Psoas muscle (tissue), 8 donors: ENCODE results near the gene KCNJ16. TPM values are rescaled to one million over a fixed set of nuclear protein-coding genes. Genes with fewer than 3 reads are reported as not detected.

Experiments used
- ATAC-seq, 4 donors: fragments of 200-7000 bp; cut with Tn5 transposase; one replicate each; pipeline ENCODE4 v1.9.1; 2020; ENCODE audit warnings: moderate library complexity in 3 of 4, mild to moderate bottlenecking in 2 of 4
- DNase-seq, 2 donors: peaks; one replicate each; pipeline ENCODE4 v3.0.0-alpha.2; 2020
- H3K27ac ChIP-seq: fragments of 200-600 bp; one replicate; pipeline ENCODE4 v1.8.0; 2022
- H3K27me3 ChIP-seq, 3 donors: fragments of 200-600 bp in 1 of 3; one replicate each; pipeline versions ENCODE4 v1.6.1 to v1.8.0; 2013 to 2022; ENCODE audit warnings: low read length in 2 of 3, mild to moderate bottlenecking in 2 of 3, moderate library complexity in 1 of 3; ENCODE audit not compliant: insufficient read depth in 3 of 3
- H3K36me3 ChIP-seq, 2 donors: fragments of 200-600 bp in 1 of 2; one replicate each; pipeline versions ENCODE4 v1.6.1 to v1.8.0; 2013 to 2022; ENCODE audit warnings: low read depth in 1 of 2, mild to moderate bottlenecking in 1 of 2, moderate library complexity in 1 of 2; ENCODE audit not compliant: insufficient read depth in 1 of 2
- H3K4me1 ChIP-seq: fragments of 200-600 bp; one replicate; pipeline ENCODE4 v1.8.0; 2022
- H3K4me3 ChIP-seq: fragments of 200-600 bp; one replicate; pipeline ENCODE4 v1.8.0; 2022; ENCODE audit warnings: mild to moderate bottlenecking
- H3K9me3 ChIP-seq: fragments of 200-600 bp; one replicate; pipeline ENCODE4 v1.8.0; 2022
- CTCF ChIP-seq: fragments of 200-600 bp; IDR thresholded peaks from one replicate; pipeline ENCODE4 v1.8.0; 2022; ENCODE audit warnings: antibody characterized with exemption
- WGBS, 3 donors: extraction: QIAGEN DNeasy Blood & Tissue Kit; methylation state at CpG; one replicate each; pipeline versions ENCODE4 v1.1.6 to v1.1.7; 2013; 5-methylcytosine and 5-hydroxymethylcytosine counted together
- intact Hi-C, 2 donors: fragments of 100-400 bp; cut with DNase I; formaldehyde crosslinking; loops; one replicate each; pipeline versions ENCODE4 v1.11.0 to v1.14.2; 2022
- polyA plus RNA-seq, 3 donors: library from polyadenylated mRNA; stranded (reverse); fragments of 200-250 nt; gene quantifications; one replicate each; pipeline ENCODE4 v1.2.3, GENCODE V29; 2013
- total RNA-seq, 4 donors: library from RNA; stranded (reverse); fragmentation: NEBNext Ultra II Directional in 2 of 4; extraction: Animal tissue kit (Norgen Biotek cat#: 25700) in 2 of 4; gene quantifications; one replicate each; pipeline versions ENCODE4 v1.2.1 to v1.2.4, GENCODE V29; 2021 to 2023
- donor health status: healthy with polysubstance abuse.
- donor health status: DM: no; HTN: no; CAD: no; lungs with moderate emphysema.
- donor health status: Bipolar disorder and iron deficiency.
- donor health status: healthy.
- donor health status: DM: yes; HTN: yes; CAD: no.
- donor health status: DM: no; HTN: no; CAD: no.
- donor health status: DM: no; HTN: no; CAD: no.
- donor health status: DM: yes; HTN: yes; CAD: no.

Gene KCNJ16
- total and polyA plus RNA-seq, 7 donors: 0.04 to 0.27 TPM; not detected in 5

GRCh38 chr17:70168044-70168976, 93.3 kb downstream of the KCNJ16 start:
- TF ChIP-seq CTCF: peak; percentile 63
- peaks cover 27% of the 10 kb centered on the region for H3K4me1 ChIP-seq
- peak overlapping the region; percentile 83 for H3K4me3 ChIP-seq
- H3K9me3 ChIP-seq: no peaks in the 10 kb centered on the region
- ATAC-seq: peak; percentile 42 to 70 (median 58)
- no peaks in the 10 kb centered on the region for H3K27me3 ChIP-seq
- no peaks in the 10 kb centered on the region for H3K36me3 ChIP-seq
- DNase-seq: peak; percentile 50 to 70
- WGBS, 3 donors: 1 to 2% (median 1%) methylated on average over 45 of the region's 45 CpGs
- intact Hi-C loops: loop anchor here (2.0 to 10.0 kb wide), 4 partner anchors 384 to 600 kb away; no protein-coding TSS in a partner anchor
- H3K27ac ChIP-seq: peak overlapping the region; percentile 98

GRCh38 chr17:70168977-70169708, 94.1 kb downstream of the KCNJ16 start, which contains the start of gene KCNJ2:
KCNJ2 (plus strand) TSS chr17:70169532; CDS start chr17:70175040, 5,508 bp downstream.
- intact Hi-C loops: loop anchor here (2.0 to 10.0 kb wide), 4 partner anchors 383 to 600 kb away; no protein-coding TSS in a partner anchor

GRCh38 chr17:70169709-70170597, 94.9 kb downstream of the KCNJ16 start:
- Histone ChIP-seq H3K27ac (peak overlapping the region; percentile 98), H3K9me3 (no peaks in the 10 kb centered on the region), H3K4me1 (peaks cover 29% of the 10 kb centered on the region), H3K36me3 (peaks cover under 1 to 2% of the 10 kb centered on the region in 2 donors), H3K4me3 (peak overlapping the region; percentile 83), H3K27me3 (no peaks in the 10 kb centered on the region)
- no peak for TF ChIP-seq CTCF
- intact Hi-C loops: loop anchor here (2.0 to 10.0 kb wide), 5 partner anchors 382 to 845 kb away; partner anchors contain the start of gene ABCA5 (in 1 of the 2)
- 4 to 8% (median 6%) methylated on average over 22 to 24 of the region's 24 CpGs for WGBS, 3 donors
- DNase-seq (peak in 1 of 2 donors; percentile 74), ATAC-seq (peak; percentile 63 to 78 (median 76))

More at GRCh38 chr17:70168977-70169708, 94.1 kb downstream of the KCNJ16 start, which contains the start of gene KCNJ2:
- no peak for TF ChIP-seq CTCF
- H3K4me3 ChIP-seq: peak within 1 kb of the TSS; percentile 83
- H3K27me3 ChIP-seq: no peaks in the 10 kb centered on the region
- ATAC-seq: peak; percentile 88 to 95 (median 90)
- peak within 1 kb of the TSS; percentile 98 for H3K27ac ChIP-seq
- peaks cover 29% of the 10 kb centered on the region for H3K4me1 ChIP-seq
- H3K9me3 ChIP-seq: no peaks in the 10 kb centered on the region
- DNase-seq: peak; percentile 90 to 95
- WGBS, 3 donors: 0 to 1% (median 0%) methylated on average over 44 to 67 of the region's 67 CpGs
- no peaks in the 10 kb centered on the region for H3K36me3 ChIP-seq

GRCh38 chr17:70171159-70171558, 96.1 kb downstream of the KCNJ16 start:
- DNase-seq (no peak), ATAC-seq (no peak)
- Histone ChIP-seq H3K9me3 (no peaks in the 10 kb centered on the region), H3K27me3 (no peaks in the 10 kb centered on the region), H3K4me1 (peaks cover 29% of the 10 kb centered on the region), H3K36me3 (peaks cover 2 to 13% of the 10 kb centered on the region in 2 donors), H3K4me3 (peak overlapping the region; percentile 83), H3K27ac (peak overlapping the region; percentile 98)
- intact Hi-C loops: loop anchor here in 1 of 2 donors (10.0 kb wide), 1 partner anchor 846 kb away; the partner anchor contains the start of gene ABCA5
- TF ChIP-seq CTCF: no peak
- WGBS, 3 donors: 30 to 35% (median 30%) methylated on average over 5 of the region's 5 CpGs
